Measurements from ENCODE around the gene FKBP10. TPM values are rescaled to one million over a fixed set of nuclear protein-coding genes. Genes with fewer than 3 reads are reported as not detected.

Gene FKBP10
- total and polyA plus RNA-seq, 2 experiments from 2014 or later = 88.0 to 290 TPM

GRCh38 chr17:41800601-41801373, 12.0 kb upstream of the FKBP10 start:
- Histone ChIP-seq H3K4me3 (no peak overlapping the region), H3K27ac (peak overlapping the region; percentile 98), H3K79me2 (no peaks in the 10 kb centered on the region), H3K4me1 (ENCODE audit: insufficient read depth) (peaks cover 17% of the 10 kb centered on the region), H4K20me1 (ENCODE audit: insufficient read depth, poor library complexity, severe bottlenecking) (no peaks in the 10 kb centered on the region), H3K9me3 (ENCODE audit: low read depth) (no peaks in the 10 kb centered on the region), H3K4me2 (peak overlapping the region; percentile 61), H3K27me3 (no peaks in the 10 kb centered on the region), H3K9me2 (replicated peaks; ENCODE audit: insufficient read depth) (no peaks in the 10 kb centered on the region), H2AFZ (no peak overlapping the region), H3K36me3 (replicated peaks; ENCODE audit: insufficient read depth, low read depth) (no peaks in the 10 kb centered on the region)
- TF ChIP-seq CTCF (IDR thresholded peaks at IDR 0.05; ENCODE audit: poor library complexity) (no peak), EZH2phosphoT487 (IDR thresholded peaks at IDR 0.05; ENCODE audit: low read depth, severe bottlenecking, unreplicated experiment) (no peak), EZH2 (IDR thresholded peaks at IDR 0.05; ENCODE audit: borderline replicate concordance) (no peak)
- DNase-seq (ENCODE audit: low spot score) = peak; percentile 96
- 19% methylated on average over 17 of the region's 18 CpGs for WGBS (ENCODE audit: low lambda C conversion rate, missing lambda C conversion rate)

GRCh38 chr17:41801374-41802271, 11.2 kb upstream of the FKBP10 start:
- Histone ChIP-seq H3K9me3 (ENCODE audit: low read depth) (no peaks in the 10 kb centered on the region), H3K27ac (peak overlapping the region; percentile 91), H3K4me2 (peak overlapping the region; percentile 61), H3K4me3 (no peak overlapping the region), H3K79me2 (no peaks in the 10 kb centered on the region), H3K27me3 (no peaks in the 10 kb centered on the region), H2AFZ (no peak overlapping the region), H3K4me1 (ENCODE audit: insufficient read depth) (peaks cover 16% of the 10 kb centered on the region), H3K36me3 (replicated peaks; ENCODE audit: insufficient read depth, low read depth) (no peaks in the 10 kb centered on the region), H3K9me2 (replicated peaks; ENCODE audit: insufficient read depth) (no peaks in the 10 kb centered on the region), H4K20me1 (ENCODE audit: insufficient read depth, poor library complexity, severe bottlenecking) (no peaks in the 10 kb centered on the region)
- WGBS (ENCODE audit: low lambda C conversion rate, missing lambda C conversion rate) = 15% methylated on average over 14 of the region's 14 CpGs
- TF ChIP-seq EZH2phosphoT487 (IDR thresholded peaks at IDR 0.05; ENCODE audit: low read depth, severe bottlenecking, unreplicated experiment) (no peak), CTCF (IDR thresholded peaks at IDR 0.05; ENCODE audit: poor library complexity) (peak; percentile 95)
- peak; percentile 89 for DNase-seq (ENCODE audit: low spot score)

- Histone ChIP-seq H3K9me2 (replicated peaks; ENCODE audit: insufficient read depth) (no peaks in the 10 kb centered on the region), H3K27me3 (no peaks in the 10 kb centered on the region), H3K4me1 (ENCODE audit: insufficient read depth) (peaks cover 21% of the 10 kb centered on the region), H2AFZ (no peak overlapping the region), H4K20me1 (ENCODE audit: insufficient read depth, poor library complexity, severe bottlenecking) (no peaks in the 10 kb centered on the region), H3K4me2 (no peak overlapping the region), H3K79me2 (peaks cover under 1% of the 10 kb centered on the region), H3K27ac (no peak overlapping the region), H3K4me3 (no peak overlapping the region), H3K36me3 (replicated peaks; ENCODE audit: insufficient read depth, low read depth) (no peaks in the 10 kb centered on the region), H3K9me3 (ENCODE audit: low read depth) (no peaks in the 10 kb centered on the region)
- 89% methylated on average over 21 of the region's 24 CpGs for WGBS (ENCODE audit: low lambda C conversion rate, missing lambda C conversion rate)
- no peak for TF ChIP-seq EZH2 (IDR thresholded peaks at IDR 0.05; ENCODE audit: borderline replicate concordance)
- no peak for TF ChIP-seq CTCF (IDR thresholded peaks at IDR 0.05; ENCODE audit: poor library complexity)
- no peak for TF ChIP-seq EZH2phosphoT487 (IDR thresholded peaks at IDR 0.05; ENCODE audit: low read depth, severe bottlenecking, unreplicated experiment)
- peak; percentile 6 for DNase-seq (ENCODE audit: low spot score)
These were observed 9.5 kb upstream of the FKBP10 start for GRCh38 chr17:41803049-41804020.

Measured in hepatocyte (in vitro differentiated cells).